Mucosa of rectum (tissue), 2 donors: Measurements from ENCODE around the gene TCF12.

ENCODE experiments used
- H3K27ac ChIP-seq, 2 donors: one replicate each; pipeline ENCODE4 v1.7.0; 2013; ENCODE audit warnings: inconsistent platforms in 2 of 2, low read depth in 2 of 2, low read length in 2 of 2
- H3K27me3 ChIP-seq, 2 donors: one replicate each; pipeline ENCODE4 v1.7.0; 2013; ENCODE audit warnings: low read length in 2 of 2; ENCODE audit not compliant: control insufficient read depth in 2 of 2, insufficient read depth in 2 of 2
- H3K36me3 ChIP-seq, 2 donors: one replicate each; pipeline ENCODE4 v1.7.0; 2013; ENCODE audit warnings: low read length in 2 of 2; ENCODE audit not compliant: control insufficient read depth in 2 of 2, insufficient read depth in 2 of 2
- H3K4me1 ChIP-seq, 2 donors: one replicate each; pipeline ENCODE4 v1.7.0; 2013; ENCODE audit warnings: low read length in 2 of 2, mild to moderate bottlenecking in 1 of 2; ENCODE audit not compliant: control insufficient read depth in 2 of 2, insufficient read depth in 2 of 2
- H3K4me3 ChIP-seq, 2 donors: one replicate each; pipeline ENCODE4 v1.7.0; 2013; ENCODE audit warnings: low read length in 2 of 2
- H3K9ac ChIP-seq, 2 donors: one replicate each; pipeline ENCODE4 v1.7.0; 2013; ENCODE audit warnings: low read length in 2 of 2, low read depth in 1 of 2, mild to moderate bottlenecking in 1 of 2
- H3K9me3 ChIP-seq, 2 donors: one replicate each; pipeline ENCODE4 v1.7.0; 2013; ENCODE audit warnings: low read length in 2 of 2; ENCODE audit not compliant: control insufficient read depth in 2 of 2
- donor health status: healthy.
- donor health status: Normal muscosa, but diverticular disease.

Gene TCF12

GRCh38 chr15:57034613-57035012, 116.2 kb downstream of the TCF12 start:
- H3K9ac ChIP-seq = no peak overlapping the region
- no peak overlapping the region for H3K27ac ChIP-seq
- no peak overlapping the region for H3K4me3 ChIP-seq
- H3K4me1 ChIP-seq = no peaks in the 10 kb centered on the region
- H3K27me3 ChIP-seq = no peaks in the 10 kb centered on the region
- H3K9me3 ChIP-seq = no peaks in the 10 kb centered on the region
- no peaks in the 10 kb centered on the region for H3K36me3 ChIP-seq

GRCh38 chr15:57035664-57036063, 117.2 kb downstream of the TCF12 start:
- H3K9ac ChIP-seq = no peak overlapping the region
- no peak overlapping the region for H3K27ac ChIP-seq
- no peaks in the 10 kb centered on the region for H3K4me1 ChIP-seq
- no peaks in the 10 kb centered on the region for H3K36me3 ChIP-seq
- H3K27me3 ChIP-seq = no peaks in the 10 kb centered on the region
- no peak overlapping the region for H3K4me3 ChIP-seq
- H3K9me3 ChIP-seq = no peaks in the 10 kb centered on the region

DNA sequence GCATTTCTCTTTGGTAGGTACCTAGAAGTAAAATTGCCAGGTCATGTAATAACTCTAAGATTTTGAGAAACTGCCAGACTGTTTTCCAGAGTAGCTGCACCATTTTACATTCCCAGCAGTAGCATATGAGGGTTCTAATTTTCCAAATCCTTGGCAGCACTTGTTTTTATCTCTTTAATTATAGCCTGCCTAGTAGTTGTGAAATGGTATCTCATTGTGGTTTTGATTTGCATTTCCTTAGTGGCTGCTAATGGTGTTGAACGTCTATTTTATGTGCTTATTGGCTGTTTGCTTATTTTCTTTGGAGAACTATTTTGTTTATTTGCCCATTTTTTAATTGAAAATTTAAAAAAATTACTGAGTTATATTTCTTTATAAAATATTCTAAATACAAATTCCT, 117.9 kb downstream of the TCF12 start:
- H3K9ac ChIP-seq = no peak overlapping the region
- H3K36me3 ChIP-seq = no peaks in the 10 kb centered on the region
- H3K9me3 ChIP-seq = no peaks in the 10 kb centered on the region
- no peak overlapping the region for H3K27ac ChIP-seq
- no peaks in the 10 kb centered on the region for H3K27me3 ChIP-seq
- H3K4me1 ChIP-seq = no peaks in the 10 kb centered on the region
- H3K4me3 ChIP-seq = no peak overlapping the region

GRCh38 chr15:57037548-57037947, 119.1 kb downstream of the TCF12 start:
- no peaks in the 10 kb centered on the region for H3K4me1 ChIP-seq
- no peaks in the 10 kb centered on the region for H3K36me3 ChIP-seq

DNA sequence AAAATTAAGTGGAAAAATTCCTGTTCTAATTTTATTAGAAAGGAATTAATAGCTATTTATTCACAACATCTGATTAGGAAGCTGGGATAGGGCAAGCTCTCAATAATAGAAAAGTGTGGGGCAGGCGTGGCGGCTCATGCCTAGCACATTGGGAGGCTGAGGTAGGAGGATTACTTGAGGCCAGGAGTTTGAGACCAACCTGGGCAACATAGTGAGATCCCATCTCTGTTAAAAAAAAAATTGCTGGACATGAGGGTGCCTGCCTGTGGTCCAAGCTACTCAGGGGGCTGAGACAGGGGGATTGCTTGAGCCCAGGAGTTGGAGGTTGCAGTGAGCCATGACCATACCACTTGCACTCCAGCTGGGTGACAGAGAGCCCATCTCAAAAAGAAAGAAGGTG, 119.6 kb downstream of the TCF12 start:
- no peaks in the 10 kb centered on the region for H3K36me3 ChIP-seq
- H3K9me3 ChIP-seq = no peaks in the 10 kb centered on the region
- no peaks in the 10 kb centered on the region for H3K4me1 ChIP-seq
- no peaks in the 10 kb centered on the region for H3K27me3 ChIP-seq
- H3K4me3 ChIP-seq = no peak overlapping the region
- H3K9ac ChIP-seq = no peak overlapping the region
- H3K27ac ChIP-seq = no peak overlapping the region

More at GRCh38 chr15:57037548-57037947, 119.1 kb downstream of the TCF12 start:
- no peak overlapping the region for H3K9ac ChIP-seq
- no peak overlapping the region for H3K4me3 ChIP-seq
- H3K9me3 ChIP-seq = no peaks in the 10 kb centered on the region
- H3K27ac ChIP-seq = no peak overlapping the region
- H3K27me3 ChIP-seq = no peaks in the 10 kb centered on the region

- no peaks in the 10 kb centered on the region for H3K36me3 ChIP-seq
- H3K4me3 ChIP-seq = no peak overlapping the region
- H3K27ac ChIP-seq = no peak overlapping the region
- no peak overlapping the region for H3K9ac ChIP-seq
- H3K9me3 ChIP-seq = no peaks in the 10 kb centered on the region
- no peaks in the 10 kb centered on the region for H3K27me3 ChIP-seq
- H3K4me1 ChIP-seq = no peaks in the 10 kb centered on the region
Measured at GRCh38 chr15:57038496-57038895, 120.1 kb downstream of the TCF12 start.

- no peak overlapping the region for H3K4me3 ChIP-seq
- no peaks in the 10 kb centered on the region for H3K36me3 ChIP-seq
- H3K4me1 ChIP-seq = no peaks in the 10 kb centered on the region
- H3K9ac ChIP-seq = no peak overlapping the region
- no peak overlapping the region for H3K27ac ChIP-seq
- no peaks in the 10 kb centered on the region for H3K27me3 ChIP-seq
- no peaks in the 10 kb centered on the region for H3K9me3 ChIP-seq
Measured at GRCh38 chr15:57041416-57041815, 123.0 kb downstream of the TCF12 start.

DNA sequence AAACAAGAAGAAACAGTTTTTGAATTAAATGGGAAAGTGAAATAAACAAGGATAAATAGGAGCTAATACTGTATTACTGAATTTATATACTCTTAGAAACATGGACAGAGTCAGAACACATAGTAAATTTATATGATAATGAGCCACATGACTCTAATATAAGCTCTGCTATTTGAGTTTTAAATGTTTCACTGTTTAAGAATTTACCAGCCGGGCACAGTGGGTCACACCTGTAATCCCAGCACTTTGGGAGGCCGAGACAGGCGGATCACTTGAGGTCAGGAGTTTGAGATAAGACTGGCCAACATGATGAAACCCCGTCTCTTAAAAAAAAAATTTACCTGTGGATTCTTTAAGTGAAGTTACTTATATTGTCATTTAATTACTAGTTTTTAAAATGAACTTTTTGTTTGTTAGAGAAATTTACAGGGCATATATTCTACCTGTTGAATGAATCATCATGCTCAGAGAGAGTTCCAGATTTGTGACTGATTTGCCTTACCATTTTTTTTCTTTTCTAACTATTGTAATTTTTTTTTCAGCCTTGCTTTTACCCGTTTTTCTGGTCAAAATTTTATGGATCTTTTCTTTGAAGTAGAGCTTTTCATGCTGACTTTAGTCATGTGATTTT, 125.7 kb downstream of the TCF12 start:
- no peaks in the 10 kb centered on the region for H3K9me3 ChIP-seq
- H3K36me3 ChIP-seq = no peaks in the 10 kb centered on the region
- H3K9ac ChIP-seq = no peak overlapping the region
- H3K27me3 ChIP-seq = no peaks in the 10 kb centered on the region
- H3K27ac ChIP-seq = no peak overlapping the region
- no peak overlapping the region for H3K4me3 ChIP-seq
- H3K4me1 ChIP-seq = no peaks in the 10 kb centered on the region

DNA sequence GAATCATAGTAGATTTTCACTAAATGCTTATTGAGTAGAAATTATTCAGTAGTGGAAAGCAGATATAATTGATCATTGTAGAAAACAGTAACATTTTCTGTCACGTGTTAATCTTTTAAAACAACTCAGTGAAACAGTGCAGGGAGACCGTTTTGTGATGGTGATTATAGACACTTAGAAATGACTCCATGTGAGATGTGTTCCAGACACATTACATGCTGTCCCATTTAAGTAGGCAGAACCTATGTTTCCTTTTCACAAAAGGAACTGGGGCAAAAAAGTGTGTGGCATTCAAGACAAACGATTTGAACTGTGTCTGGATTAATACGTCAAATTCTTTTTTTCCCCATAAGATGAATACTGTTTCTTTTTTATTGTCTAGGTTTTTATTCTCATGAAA, 126.5 kb downstream of the TCF12 start:
- Histone ChIP-seq H3K4me3 (no peak overlapping the region), H3K36me3 (no peaks in the 10 kb centered on the region), H3K27me3 (no peaks in the 10 kb centered on the region), H3K9ac (no peak overlapping the region), H3K9me3 (no peaks in the 10 kb centered on the region), H3K4me1 (no peaks in the 10 kb centered on the region), H3K27ac (no peak overlapping the region)

DNA sequence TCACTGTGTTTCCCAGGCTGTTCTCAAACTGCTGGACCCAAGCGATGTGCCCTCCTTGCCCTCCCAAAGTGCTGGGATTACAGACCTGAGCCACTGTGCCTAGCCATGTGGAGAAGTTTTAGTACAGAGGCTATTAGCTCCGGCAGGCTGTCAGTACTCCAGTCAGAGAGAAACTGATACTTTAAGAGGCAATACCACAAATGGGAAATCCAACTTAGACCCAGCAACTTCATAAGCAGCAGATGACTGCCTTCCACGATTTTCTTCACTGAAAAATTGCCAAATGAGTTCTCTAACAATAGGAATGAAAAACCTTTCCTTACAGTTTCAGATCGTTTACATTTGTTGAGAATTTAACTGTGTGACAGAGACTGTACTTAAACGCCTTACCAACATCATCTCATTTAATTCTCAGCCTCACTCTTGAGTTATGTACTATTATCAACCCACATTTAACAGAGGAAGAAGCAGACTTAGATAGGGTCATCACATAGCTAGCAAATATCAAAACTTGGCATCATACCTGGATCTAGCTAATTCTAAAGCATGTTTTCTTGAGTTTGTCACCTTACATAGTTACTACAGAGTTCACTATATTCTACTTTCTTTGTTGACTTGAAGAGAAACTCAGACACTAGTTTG, 127.4 kb downstream of the TCF12 start:
- no peaks in the 10 kb centered on the region for H3K4me1 ChIP-seq
- no peaks in the 10 kb centered on the region for H3K9me3 ChIP-seq
- H3K9ac ChIP-seq = no peak overlapping the region
- H3K36me3 ChIP-seq = no peaks in the 10 kb centered on the region
- no peak overlapping the region for H3K4me3 ChIP-seq
- no peaks in the 10 kb centered on the region for H3K27me3 ChIP-seq
- H3K27ac ChIP-seq = no peak overlapping the region
